DOHH2 (cell line): ENCODE results near the gene CNTNAP2.

ENCODE experiments used
- H3F3A ChIP-seq: fragments of 200-600 bp; sonication (generic), shearing (Covaris generic); 2 replicates; pipeline ENCODE4 v1.6.0; 2016; ENCODE audit warnings: antibody characterized with exemption, mild to moderate bottlenecking; ENCODE audit not compliant: control insufficient read depth, insufficient read depth
- H3K27ac ChIP-seq: fragments of 200-600 bp; sonication (generic); 2 replicates; pipeline ENCODE4 v1.5.1; 2014; ENCODE audit warnings: low read depth, mild to moderate bottlenecking, low read length, moderate library complexity
- H3K27me3 ChIP-seq: fragments of 200-600 bp; sonication (generic); 2 replicates; pipeline ENCODE4 v1.6.1; 2014; ENCODE audit warnings: mild to moderate bottlenecking, low read length, mixed read lengths; ENCODE audit not compliant: control insufficient read depth
- H3K36me3 ChIP-seq: fragments of 200-600 bp; sonication (generic); 2 replicates; pipeline ENCODE4 v1.6.1; 2014; ENCODE audit warnings: mild to moderate bottlenecking, low read length, moderate library complexity, mixed read lengths; ENCODE audit not compliant: control insufficient read depth
- H3K4me1 ChIP-seq: fragments of 200-600 bp; sonication (generic); 2 replicates; pipeline ENCODE4 v1.6.1; 2014; ENCODE audit warnings: mild to moderate bottlenecking, low read length, mixed read lengths; ENCODE audit not compliant: control insufficient read depth
- H3K4me2 ChIP-seq: fragments of 200-600 bp; sonication (generic); 2 replicates; pipeline ENCODE4 v1.6.0; 2014; ENCODE audit warnings: mild to moderate bottlenecking, low read length, moderate library complexity
- H3K4me3 ChIP-seq: fragments of 200-600 bp; sonication (generic); 2 replicates; pipeline ENCODE4 v1.5.1; 2014; ENCODE audit warnings: mild to moderate bottlenecking, low read length, mixed read lengths
- H3K79me2 ChIP-seq: fragments of 200-600 bp; sonication (generic); 2 replicates; pipeline ENCODE4 v1.6.1; 2014; ENCODE audit warnings: mild to moderate bottlenecking, low read length, mixed read lengths; ENCODE audit not compliant: control insufficient read depth
- H3K9me2 ChIP-seq: fragments of 200-600 bp; sonication (generic); replicated peaks from 2 replicates; pipeline ENCODE4 v1.6.1; 2014; ENCODE audit warnings: mild to moderate bottlenecking, low read length, mixed read lengths; ENCODE audit not compliant: control insufficient read depth
- H3K9me3 ChIP-seq: fragments of 200-600 bp; sonication (generic); 2 replicates; pipeline ENCODE4 v1.6.1; 2014; ENCODE audit warnings: antibody characterized with exemption, low read length, mixed read lengths; ENCODE audit not compliant: control insufficient read depth, insufficient read depth
- H4K20me1 ChIP-seq: fragments of 200-600 bp; sonication (generic); 2 replicates; pipeline ENCODE4 v1.6.0; 2014; ENCODE audit warnings: low read depth, mild to moderate bottlenecking, antibody characterized with exemption, low read length, moderate library complexity; ENCODE audit not compliant: control insufficient read depth, insufficient read depth
- EZH2phosphoT487 ChIP-seq: fragments of 200-600 bp; sonication (generic); IDR thresholded peaks from 2 replicates; pipeline ENCODE4 v1.6.1; 2017; ENCODE audit warnings: borderline replicate concordance, mild to moderate bottlenecking, antibody characterized with exemption, low read length, moderate library complexity, mixed read lengths
- TF ChIP-seq, protein P1 (sequence below): fragments of 200-600 bp; sonication (generic); IDR thresholded peaks from one replicate; pipeline ENCODE4 v1.5.1; 2014; ENCODE audit warnings: antibody characterized with exemption, mild to moderate bottlenecking, low read depth, low read length; ENCODE audit not compliant: poor library complexity, severe bottlenecking

CNTNAP2 gene

DNA sequence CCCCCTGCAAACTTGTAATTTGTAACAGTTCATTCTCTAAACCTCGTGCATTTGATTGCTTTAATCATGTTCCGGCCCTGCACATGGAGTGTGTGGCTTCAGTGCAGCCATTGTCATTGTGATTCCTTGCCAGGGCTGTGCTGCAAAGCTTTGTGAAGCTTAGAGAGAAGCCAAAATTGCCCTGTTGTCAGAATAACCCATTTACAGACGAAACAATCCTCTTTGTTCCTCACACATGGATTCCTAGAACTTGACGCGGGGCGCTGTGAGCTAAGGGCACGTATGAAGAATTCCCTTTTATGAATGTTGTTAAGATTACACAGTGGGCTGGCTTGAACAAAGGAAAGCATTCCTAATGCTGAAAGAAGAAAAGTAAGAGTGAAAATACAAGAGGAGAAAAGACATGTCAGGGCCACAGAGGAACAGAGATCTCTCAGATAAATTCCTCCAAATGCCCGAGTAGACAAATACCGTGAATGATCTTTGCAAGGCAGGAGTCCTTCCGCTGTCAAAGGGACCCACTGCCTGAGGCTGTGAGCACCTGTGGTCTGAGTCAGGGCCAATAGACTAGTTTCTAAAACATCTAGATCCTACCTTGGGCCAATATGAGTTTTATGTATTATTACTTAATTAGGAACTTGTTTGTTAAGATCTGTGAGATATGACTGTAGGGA, 2268.5 kb downstream of the CNTNAP2 start:
- Histone ChIP-seq H3K4me1 (no peaks in the 10 kb centered on the region), H3K9me3 (peaks cover 12% of the 10 kb centered on the region; the same call in 1 of the 2 replicates), H3K27me3 (peaks cover 2% of the 10 kb centered on the region; the same call in 1 of the 2 replicates), H3K27ac (no peak overlapping the region), H3F3A (no peaks in the 10 kb centered on the region), H4K20me1 (no peaks in the 10 kb centered on the region), H3K4me2 (no peak overlapping the region), H3K4me3 (no peak overlapping the region), H3K79me2 (no peaks in the 10 kb centered on the region), H3K9me2 (no peaks in the 10 kb centered on the region), H3K36me3 (no peaks in the 10 kb centered on the region)
- TF ChIP-seq, protein P1, sequence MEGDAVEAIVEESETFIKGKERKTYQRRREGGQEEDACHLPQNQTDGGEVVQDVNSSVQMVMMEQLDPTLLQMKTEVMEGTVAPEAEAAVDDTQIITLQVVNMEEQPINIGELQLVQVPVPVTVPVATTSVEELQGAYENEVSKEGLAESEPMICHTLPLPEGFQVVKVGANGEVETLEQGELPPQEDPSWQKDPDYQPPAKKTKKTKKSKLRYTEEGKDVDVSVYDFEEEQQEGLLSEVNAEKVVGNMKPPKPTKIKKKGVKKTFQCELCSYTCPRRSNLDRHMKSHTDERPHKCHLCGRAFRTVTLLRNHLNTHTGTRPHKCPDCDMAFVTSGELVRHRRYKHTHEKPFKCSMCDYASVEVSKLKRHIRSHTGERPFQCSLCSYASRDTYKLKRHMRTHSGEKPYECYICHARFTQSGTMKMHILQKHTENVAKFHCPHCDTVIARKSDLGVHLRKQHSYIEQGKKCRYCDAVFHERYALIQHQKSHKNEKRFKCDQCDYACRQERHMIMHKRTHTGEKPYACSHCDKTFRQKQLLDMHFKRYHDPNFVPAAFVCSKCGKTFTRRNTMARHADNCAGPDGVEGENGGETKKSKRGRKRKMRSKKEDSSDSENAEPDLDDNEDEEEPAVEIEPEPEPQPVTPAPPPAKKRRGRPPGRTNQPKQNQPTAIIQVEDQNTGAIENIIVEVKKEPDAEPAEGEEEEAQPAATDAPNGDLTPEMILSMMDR: no peak
- no peak for TF ChIP-seq EZH2phosphoT487

DNA sequence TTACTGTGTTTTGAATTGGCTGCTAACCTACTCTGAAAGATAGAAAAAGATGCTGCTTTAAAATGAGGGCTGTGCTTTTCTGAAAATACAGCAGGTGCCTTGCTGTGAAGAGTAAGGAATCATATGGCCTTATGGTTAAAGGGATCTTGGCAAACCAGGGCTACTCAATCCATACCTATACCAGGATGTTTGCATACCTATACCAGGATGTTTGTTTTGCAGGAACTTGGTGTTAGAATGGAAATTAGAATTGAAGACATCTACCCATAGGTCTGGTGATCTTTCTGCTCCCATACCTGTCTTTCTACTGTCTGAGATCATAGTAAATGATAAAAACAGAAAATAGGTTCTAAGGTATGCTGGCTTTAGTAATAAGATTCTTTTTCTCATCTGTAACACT, 2273.8 kb downstream of the CNTNAP2 start:
- Histone ChIP-seq H3K27me3 (peaks cover 4% of the 10 kb centered on the region; the same call in 1 of the 2 replicates), H3K4me3 (no peak overlapping the region), H3K9me2 (no peaks in the 10 kb centered on the region), H3K79me2 (no peaks in the 10 kb centered on the region), H3F3A (no peaks in the 10 kb centered on the region), H3K36me3 (no peaks in the 10 kb centered on the region), H3K9me3 (no peaks in the 10 kb centered on the region), H3K27ac (no peak overlapping the region), H3K4me1 (no peaks in the 10 kb centered on the region), H4K20me1 (no peaks in the 10 kb centered on the region), H3K4me2 (no peak overlapping the region)
- TF ChIP-seq EZH2phosphoT487: no peak
- TF ChIP-seq, protein P1: no peak

DNA sequence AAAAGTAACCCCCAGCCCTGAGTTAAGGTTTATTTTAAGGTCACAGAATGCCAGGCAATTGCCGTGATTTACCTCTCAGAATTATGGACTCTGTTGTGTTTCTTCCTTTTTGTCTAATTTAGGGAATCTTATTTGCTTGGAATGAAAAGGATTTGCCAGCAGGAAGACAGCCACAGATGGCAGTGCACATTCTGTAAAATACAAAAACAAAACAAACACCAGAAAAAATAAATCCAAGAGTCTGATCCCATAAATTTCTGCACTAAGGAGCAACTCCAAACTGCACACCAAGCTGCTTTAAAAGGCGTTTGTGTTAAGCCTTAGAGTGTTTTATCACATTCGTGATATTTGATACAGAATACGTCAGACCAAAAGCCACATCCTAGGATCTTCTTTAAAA, 2275.0 kb downstream of the CNTNAP2 start:
- Histone ChIP-seq H3K4me2 (no peak overlapping the region), H3K9me3 (no peaks in the 10 kb centered on the region), H3K79me2 (no peaks in the 10 kb centered on the region), H4K20me1 (no peaks in the 10 kb centered on the region), H3F3A (no peaks in the 10 kb centered on the region), H3K9me2 (no peaks in the 10 kb centered on the region), H3K27ac (no peak overlapping the region), H3K4me3 (no peak overlapping the region), H3K4me1 (no peaks in the 10 kb centered on the region), H3K27me3 (peaks cover 8% of the 10 kb centered on the region; the same call in 1 of the 2 replicates), H3K36me3 (no peaks in the 10 kb centered on the region)
- TF ChIP-seq, protein P1: no peak
- TF ChIP-seq EZH2phosphoT487: no peak
